Measurements from ENCODE around the gene CARNS1.

CARNS1 gene

GRCh38 chr11:67432655-67433349 lies 17.3 kb downstream of the CARNS1 start:
- TF ChIP-seq CTCF (IDR thresholded peaks at IDR 0.05; ENCODE audit: low read depth, low read length, missing control alignments), result no peak
- DNase-seq (ENCODE audit: extremely low read depth, low read depth), result no peak

DNA sequence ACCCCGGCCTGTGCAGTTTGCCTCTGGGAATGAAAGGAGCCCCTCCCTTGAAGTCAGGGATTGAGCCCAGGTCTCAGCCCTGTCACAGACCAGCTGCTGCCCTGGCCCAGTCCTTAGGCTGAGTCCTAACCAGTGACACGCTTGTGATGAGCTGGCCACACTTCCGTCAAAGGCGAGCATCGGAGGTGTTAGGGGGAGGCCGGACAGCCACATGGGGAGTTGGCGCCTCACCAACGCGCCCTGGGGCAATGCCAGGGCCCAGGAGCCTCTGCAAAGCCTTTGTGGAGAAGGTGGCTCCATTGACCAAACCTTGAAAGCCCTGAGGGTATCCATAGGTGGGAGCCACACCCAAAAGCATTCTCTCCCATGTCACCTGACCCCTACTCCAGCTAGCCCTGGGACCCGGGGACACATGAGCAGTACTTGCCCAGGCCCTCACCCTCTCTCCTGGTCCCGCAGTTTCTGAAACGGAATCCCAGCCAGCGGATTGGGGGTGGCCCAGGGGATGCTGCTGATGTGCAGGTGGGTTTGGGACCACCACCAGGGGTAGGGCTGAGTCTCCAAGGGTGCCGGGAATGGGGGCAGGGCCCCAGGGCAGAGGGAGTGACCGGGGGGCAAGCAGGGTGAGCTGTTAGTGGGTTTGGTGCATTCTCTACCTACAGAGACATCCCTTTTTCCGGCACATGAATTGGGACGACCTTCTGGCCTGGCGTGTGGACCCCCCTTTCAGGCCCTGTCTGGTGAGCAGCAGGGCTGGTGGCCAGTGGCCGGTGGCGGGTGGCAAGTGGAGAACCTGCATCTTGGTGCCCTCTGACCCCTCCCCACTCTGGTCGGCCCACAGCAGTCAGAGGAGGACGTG lies 18.3 kb downstream of the CARNS1 start:
- DNase-seq (ENCODE audit: extremely low read depth, low read depth), result no peak
- H3K4me3 ChIP-seq (replicated peaks; ENCODE audit: low read depth, low read length), result no peak overlapping the region
- TF ChIP-seq CTCF (IDR thresholded peaks at IDR 0.05; ENCODE audit: low read depth, low read length, missing control alignments), result no peak

More at GRCh38 chr11:67432655-67433349, 17.3 kb downstream of the CARNS1 start:
- H3K4me3 ChIP-seq (replicated peaks; ENCODE audit: low read depth, low read length), result no peak overlapping the region

- TF ChIP-seq CTCF (IDR thresholded peaks at IDR 0.05; ENCODE audit: low read depth, low read length, missing control alignments), result no peak
- H3K4me3 ChIP-seq (replicated peaks; ENCODE audit: low read depth, low read length), result no peak overlapping the region
- DNase-seq (ENCODE audit: extremely low read depth, low read depth), result no peak
Observed at GRCh38 chr11:67434395-67434881, 19.0 kb downstream of the CARNS1 start.

DNA sequence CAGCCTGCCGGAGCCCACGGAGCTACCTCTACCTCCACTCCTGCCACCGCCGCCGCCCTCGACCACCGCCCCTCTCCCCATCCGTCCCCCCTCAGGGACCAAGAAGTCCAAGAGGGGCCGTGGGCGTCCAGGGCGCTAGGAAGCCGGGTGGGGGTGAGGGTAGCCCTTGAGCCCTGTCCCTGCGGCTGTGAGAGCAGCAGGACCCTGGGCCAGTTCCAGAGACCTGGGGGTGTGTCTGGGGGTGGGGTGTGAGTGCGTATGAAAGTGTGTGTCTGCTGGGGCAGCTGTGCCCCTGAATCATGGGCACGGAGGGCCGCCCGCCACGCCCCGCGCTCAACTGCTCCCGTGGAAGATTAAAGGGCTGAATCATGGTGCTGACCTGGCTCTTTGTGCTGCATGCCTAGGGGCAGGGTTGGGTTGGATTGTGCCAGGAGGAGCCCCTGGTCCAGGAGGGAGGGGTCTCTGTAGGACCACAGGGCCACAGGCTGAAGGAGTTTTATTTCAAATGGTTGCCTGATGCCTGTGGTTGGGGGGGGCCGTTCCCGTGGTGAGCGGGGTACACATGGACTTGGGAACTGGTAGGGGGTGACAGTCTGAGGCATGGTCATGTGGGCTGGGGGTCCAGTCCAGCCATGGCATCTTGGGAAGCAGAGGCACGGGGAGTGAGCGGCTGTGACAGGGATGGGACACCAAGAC lies 19.7 kb downstream of the CARNS1 start:
- no peak for DNase-seq (ENCODE audit: extremely low read depth, low read depth)
- no peak for TF ChIP-seq CTCF (IDR thresholded peaks at IDR 0.05; ENCODE audit: low read depth, low read length, missing control alignments)
- H3K4me3 ChIP-seq (replicated peaks; ENCODE audit: low read depth, low read length), result no peak overlapping the region

- H3K4me3 ChIP-seq (replicated peaks; ENCODE audit: low read depth, low read length), result no peak overlapping the region
Observed at GRCh38 chr11:67435727-67436458, 20.4 kb downstream of the CARNS1 start.

More at GRCh38 chr11:67435727-67436458, 20.4 kb downstream of the CARNS1 start:
- TF ChIP-seq CTCF (IDR thresholded peaks at IDR 0.05; ENCODE audit: low read depth, low read length, missing control alignments), result no peak
- no peak for DNase-seq (ENCODE audit: extremely low read depth, low read depth)

All from HFF-Myc (cell line).